ENCODE data around the gene FBXL7.

FBXL7 gene

DNA sequence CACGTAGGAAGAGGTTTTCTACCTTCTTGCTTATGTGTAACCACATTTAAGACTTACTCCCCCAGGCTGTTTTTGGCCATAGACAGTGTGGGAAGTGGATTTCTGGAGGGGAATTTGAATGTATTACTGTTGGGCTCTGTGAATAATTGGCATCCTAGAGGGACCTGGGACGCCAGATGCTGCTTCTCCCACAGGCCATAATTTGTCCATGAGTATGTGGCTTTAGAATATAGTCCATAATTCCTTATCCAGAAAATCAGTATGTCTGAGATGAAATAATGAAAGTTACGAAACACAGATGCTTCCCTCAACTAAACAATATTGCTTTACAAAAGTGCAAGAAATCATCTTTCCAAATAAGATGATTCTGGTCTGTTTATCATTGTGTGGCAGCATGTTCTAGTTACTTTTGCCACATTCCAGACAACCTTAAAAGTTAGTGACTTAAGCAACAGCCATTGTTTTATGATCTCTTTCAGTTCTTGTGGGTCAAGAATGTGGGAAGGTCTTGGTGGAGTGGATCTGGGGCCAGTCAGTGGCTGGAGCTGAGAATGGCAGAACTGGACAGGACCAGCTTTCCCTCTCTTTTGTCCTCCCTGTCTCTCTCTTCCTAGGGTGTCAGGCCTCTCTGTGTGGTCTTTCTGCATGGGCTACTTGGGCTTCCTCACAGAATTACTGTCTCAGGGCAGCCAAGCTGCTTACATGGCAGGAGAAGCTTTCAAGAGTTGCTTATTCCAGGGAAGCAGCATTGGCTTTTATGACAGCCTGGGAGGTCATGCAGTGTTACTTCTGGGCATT is 79.4 kb downstream of the FBXL7 start:
- DNase-seq (ENCODE audit: low read depth), result no peak

DNA sequence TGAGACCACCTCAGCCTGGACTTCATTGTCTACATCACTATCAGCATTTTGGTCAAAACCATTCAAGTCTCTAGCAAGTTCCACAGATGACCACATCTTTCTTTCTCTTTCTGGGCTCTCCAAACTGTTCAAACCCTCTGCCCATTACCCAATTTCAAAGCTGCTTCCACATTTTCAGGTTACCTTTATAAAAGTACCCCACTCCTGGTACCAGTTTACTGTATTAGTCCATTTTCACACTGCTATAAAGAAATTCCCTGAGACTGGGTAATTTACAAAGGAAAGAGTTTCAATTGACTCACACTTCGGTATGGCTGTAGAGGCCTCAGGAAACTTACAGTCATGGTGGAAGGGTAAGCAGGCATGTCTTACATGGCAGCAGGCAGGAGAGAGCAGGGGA is 84.5 kb downstream of the FBXL7 start:
- DNase-seq (ENCODE audit: low read depth), result no peak

DNA sequence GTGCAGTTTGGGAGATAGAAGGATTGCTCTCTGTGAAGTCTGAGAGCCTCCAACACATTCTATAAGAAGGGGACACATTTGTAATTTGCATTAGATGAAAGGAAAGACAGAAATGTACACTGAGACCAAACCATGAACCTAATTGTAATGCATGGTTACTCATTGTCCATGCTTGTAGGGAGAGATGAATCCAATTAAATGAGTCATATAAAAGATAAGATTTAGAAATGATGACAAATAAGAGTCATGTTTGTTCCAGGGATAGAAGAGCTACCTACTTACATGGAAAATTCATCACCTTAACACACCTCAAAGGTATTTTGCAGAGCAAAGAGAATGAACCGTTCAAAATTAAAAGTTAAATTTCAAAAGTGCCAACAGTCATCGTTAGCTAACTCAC is 85.1 kb downstream of the FBXL7 start:
- DNase-seq (ENCODE audit: low read depth), result no peak

DNA sequence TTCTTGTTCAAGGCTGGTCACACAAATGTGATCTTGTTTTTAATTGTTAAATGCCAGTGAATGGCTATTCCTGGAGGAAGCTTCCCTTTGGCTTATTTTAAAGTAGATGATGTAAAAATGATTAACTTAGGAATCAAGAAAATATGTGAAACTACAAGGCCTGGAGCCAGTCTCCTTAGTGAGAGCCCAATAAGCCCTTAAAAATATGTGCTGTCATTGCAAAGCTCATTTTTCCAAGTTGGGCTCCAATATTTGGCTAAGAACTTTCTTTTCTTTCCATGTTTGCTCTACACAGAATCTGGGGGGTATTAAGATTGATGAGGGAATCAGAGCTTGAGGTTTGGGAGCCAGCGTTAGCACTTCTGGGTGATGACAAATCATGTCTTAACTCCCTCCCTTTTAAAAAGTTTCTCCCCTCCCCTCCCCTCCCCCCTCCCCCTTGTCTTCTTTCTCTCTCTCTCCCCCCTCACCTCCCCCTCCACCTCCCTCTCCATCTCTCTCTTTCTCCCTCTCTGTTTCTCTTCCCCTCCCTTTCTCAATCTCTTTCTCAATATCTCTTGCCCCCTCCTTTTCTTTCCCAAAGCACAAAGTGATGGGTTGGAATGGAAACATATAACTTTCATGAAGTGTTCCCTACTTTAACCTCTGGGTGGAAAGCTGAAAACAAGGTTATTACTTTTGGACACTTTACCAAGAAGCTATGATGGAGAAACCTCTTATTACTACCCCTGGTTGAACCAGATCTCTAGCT is 86.0 kb downstream of the FBXL7 start:
- DNase-seq (ENCODE audit: low read depth), result no peak

DNA sequence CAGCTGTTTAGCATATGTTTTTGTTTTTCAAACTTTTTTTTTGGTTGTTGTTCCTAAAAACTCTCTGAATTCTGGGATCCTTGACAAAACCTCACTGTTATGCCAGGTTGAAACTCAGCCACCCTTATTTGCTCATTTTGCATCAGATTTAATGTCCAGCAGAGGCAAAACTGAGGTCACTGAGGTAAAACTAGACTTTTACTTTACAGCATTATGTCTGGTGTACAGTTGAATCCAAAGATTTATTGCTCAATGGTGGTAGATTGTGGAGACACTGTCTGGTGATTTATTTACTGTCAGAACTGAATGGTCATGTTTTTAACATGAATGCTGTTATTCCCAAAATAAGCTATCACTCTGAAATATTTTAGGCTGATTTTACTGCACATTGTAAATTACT is 87.9 kb downstream of the FBXL7 start:
- no peak for DNase-seq (ENCODE audit: low read depth)

DNA sequence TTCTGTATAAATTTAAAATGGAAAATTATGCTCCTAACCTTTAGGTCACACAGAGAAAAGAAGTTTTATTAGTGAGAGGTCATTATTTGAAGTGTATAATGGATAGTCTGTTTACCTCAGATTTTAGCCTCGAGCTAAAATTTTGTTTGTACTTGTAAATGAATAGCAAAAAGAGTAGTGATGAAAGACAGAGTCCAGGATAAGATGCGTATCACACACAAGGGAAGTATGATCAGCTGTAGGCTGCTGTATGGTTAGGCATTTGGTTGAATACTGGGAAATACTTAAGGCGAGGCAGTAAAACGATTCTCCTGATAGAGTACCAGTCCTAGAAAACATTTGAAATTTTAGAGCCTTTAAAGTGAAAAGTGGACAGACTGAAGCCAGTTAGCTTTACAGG is 92.7 kb downstream of the FBXL7 start:
- no peak for DNase-seq (ENCODE audit: low read depth)

DNA sequence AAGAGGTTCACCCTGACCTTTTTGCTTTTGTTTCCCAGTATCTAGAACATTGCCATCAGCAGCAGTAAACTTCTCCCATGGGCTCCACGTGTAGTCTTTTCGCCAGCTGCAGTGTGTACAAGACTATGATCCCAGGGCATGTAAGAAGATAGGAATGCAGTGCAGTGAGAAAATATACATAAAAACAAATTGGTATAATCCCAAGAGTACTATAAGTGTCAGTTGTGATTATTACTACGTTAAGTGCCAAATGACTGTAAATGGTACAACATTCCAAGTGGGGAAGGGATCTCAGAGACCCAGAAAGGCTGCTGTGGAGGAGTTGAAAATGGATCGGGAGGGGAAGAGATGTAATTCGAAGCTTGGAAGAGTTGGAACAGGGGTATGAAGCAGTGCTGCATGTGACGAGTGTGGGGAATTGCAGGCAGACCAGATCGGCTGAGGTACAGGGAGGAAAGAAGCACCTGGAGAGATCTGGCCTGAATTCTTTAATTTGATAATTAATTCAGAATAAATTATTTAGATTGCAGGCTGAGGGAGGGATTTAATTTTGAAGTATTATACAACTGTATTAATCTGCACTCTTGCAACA is 95.1 kb downstream of the FBXL7 start:
- DNase-seq (ENCODE audit: low read depth), result no peak

DNA sequence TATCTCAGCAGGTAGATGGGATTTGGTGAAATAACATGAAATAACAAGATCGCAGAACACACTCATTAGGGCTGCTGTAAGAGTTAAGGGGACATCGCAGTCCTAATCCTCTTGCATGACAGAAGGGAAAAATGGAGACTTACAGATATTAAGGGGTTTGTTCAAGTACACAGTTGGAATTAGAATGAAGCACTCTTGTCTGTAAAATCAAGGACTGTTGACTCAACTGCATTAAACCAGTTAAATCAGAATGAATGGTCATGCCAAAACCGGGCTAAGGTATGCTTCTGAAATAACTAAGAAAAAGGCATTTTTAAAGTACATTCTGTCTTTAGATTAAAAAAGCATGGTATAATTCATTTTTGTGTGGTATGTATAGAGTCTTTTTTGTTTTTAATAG is 95.9 kb downstream of the FBXL7 start:
- DNase-seq (ENCODE audit: low read depth), result no peak

DNA sequence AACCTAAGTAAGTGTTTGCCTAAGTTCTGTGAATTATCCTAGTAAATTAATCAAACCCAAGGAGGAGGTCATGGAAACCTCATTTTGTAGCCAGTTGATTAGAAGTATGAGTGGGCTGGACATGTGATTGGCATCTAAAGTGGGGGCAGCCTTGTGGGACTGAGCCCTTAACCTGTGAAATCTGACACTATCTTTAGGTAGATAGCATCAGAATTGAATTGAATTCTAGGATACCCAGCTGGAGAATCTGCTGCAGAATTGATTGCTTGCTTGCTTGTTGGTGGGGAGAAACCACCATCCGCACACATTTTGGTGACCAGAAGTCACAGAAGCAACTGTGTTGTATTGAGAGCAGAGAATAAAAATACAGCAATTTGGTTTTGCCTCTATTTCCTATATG is 97.0 kb downstream of the FBXL7 start:
- DNase-seq (ENCODE audit: low read depth), result no peak

DNA sequence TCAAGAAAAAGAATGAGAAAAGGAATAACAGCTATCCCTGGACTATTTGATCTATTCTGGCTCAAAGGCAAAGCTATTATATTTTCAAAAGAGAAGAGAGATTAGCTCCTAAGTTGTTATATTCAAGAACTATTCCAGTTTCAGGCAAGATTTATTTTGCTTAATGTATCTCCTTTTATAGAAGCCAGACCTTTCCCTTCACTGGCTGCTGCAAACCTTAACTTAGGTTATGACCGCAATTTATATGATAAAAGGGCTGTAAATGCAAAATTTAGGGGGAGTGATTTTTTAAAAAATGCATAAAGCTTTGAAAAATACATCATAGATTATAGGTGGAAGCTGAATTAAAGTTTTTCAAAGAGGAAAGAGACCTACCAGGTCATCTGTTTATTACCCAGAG is 97.8 kb downstream of the FBXL7 start:
- no peak for DNase-seq (ENCODE audit: low read depth)

DNA sequence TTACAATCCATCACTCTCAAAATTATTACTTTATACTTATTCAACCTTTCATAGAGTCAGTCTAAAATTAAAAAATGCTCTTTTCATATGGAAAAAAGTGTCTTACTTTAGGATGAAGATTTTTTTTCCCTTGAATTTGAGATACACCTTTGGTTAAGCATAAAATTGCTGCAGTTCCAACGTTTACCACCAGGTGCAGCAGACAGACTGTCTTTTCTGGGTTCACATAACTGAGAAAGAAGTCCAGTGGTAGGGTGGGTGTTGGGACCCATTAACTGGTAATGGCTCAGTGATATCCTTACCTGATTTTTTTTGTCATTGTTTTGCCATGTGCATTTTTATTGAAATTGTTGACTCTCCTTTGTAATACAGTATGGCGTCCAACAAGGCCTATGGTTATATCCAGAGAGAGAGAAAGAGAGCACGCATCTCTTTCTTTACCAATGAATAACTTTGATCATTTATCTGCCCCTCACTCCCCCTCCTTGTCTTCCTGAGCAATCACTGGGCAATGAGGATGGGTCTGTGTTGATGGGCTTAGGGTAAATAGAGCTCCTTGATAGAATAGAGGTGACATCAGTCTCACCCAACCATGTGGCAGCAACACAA is 98.4 kb downstream of the FBXL7 start:
- DNase-seq (ENCODE audit: low read depth), result no peak

DNA sequence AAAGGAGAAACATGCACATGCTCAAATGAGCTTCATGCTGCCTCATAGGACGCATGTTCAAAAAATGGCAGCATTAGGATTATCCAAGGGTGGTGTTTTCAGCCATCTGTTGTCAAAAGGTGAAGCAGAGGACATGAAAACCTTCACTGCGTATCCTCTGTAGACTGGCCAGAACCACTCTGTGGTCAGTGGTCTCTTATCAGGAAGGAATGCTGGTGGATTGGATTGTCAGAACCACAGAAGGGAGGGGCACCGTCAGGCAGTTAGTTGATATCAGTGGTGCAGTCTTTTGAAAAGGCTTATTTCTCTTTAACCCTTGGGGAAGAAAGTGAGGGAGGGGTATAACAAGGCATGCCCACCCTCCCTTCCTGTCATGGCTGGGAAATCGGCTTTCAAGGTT is 100.1 kb downstream of the FBXL7 start:
- DNase-seq (ENCODE audit: low read depth), result no peak

DNA sequence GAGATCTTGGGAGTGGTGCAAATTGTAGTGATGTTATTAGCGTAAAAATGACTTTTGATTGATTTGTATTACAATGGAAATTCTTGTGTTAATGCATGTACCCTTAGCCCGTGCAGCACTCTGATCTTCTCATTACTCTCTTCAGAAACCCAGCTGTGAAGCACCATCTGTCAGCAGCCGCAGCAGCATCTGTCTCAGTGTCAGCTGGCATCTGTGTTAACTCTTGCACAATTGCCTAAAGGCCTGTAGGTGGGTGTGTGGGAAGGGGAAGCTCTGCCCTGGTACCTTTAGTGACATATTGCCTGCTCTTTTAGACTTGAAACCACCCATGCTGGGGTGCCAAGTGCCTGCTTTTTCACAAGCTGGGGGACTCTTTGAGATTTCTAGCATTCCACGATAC is 101.3 kb downstream of the FBXL7 start:
- DNase-seq (ENCODE audit: low read depth), result no peak

DNA sequence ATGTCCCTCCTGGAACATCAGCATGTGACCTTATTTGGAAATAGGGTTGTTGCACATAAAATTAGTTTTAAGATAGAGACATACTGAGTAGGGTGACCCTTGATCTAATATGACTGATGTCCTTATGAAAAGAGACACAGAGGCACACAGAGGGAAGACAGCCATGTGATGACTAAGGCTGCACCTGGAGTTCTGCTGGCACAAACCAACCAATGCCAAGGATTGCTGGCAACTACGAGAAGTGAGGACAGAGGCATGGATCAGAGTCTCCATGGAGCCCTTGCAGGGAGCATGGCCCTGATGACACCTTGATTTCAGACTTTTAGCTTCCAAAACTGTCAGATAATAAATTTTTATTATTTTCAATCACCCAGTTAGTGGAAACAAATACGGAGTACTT is 101.9 kb downstream of the FBXL7 start:
- DNase-seq (ENCODE audit: low read depth), result no peak

DNA sequence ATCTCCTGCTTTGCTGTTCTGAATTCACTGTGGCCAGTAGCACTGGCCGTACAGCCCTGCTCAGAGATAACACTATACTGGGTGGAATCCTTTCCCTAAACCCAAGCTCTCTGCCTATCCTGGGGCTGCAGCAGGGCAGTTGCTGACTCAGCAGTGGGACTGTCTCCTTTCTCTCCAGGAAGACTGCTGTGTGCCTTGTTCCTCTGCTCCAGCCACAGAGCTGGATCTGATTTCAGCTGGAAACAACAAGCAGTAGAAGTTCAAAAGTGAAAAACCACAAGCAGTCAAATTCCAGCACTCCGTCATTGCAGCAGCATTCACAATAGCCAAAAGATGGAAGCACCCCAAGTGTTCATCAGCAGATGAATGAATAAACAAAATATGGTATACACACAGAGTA is 105.0 kb downstream of the FBXL7 start:
- no peak for DNase-seq (ENCODE audit: low read depth)

DNA sequence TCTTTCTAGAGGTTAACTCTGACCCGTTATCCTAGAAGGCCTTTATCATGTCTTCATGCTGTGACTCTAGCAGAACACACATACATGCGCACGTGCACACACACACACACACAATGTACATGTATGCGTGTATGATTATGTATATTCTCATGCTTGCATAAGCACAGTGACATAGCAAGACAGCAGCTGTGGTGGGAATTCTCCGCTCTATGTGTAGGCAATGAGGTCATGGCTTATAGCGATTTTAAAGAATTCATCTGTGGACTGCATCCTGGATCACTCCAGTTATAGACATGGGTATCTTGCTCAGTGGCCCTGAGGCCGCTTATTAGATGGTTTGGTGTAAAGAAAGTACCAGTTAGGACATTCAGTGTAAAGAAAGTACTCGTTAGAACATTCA is 106.2 kb downstream of the FBXL7 start:
- no peak for DNase-seq (ENCODE audit: low read depth)

DNA sequence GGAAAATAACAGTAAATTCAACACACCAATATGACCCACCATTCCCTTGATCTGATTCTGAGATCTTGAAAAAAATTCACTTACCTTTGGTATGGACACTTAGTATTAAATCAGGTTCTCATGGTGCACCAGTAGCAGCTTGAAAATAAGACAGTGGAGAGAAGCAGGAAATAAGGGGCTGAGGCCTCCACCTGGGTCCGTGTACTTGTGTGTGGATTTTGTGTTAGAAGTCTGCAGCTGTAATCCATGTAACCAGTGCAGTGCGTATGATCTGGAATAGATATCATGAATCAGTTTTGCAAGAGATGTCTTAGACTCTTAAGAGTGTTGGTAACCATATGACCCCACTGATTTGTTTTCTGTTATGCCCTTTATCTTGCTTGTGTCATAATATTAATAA is 107.1 kb downstream of the FBXL7 start:
- DNase-seq (ENCODE audit: low read depth), result no peak

DNA sequence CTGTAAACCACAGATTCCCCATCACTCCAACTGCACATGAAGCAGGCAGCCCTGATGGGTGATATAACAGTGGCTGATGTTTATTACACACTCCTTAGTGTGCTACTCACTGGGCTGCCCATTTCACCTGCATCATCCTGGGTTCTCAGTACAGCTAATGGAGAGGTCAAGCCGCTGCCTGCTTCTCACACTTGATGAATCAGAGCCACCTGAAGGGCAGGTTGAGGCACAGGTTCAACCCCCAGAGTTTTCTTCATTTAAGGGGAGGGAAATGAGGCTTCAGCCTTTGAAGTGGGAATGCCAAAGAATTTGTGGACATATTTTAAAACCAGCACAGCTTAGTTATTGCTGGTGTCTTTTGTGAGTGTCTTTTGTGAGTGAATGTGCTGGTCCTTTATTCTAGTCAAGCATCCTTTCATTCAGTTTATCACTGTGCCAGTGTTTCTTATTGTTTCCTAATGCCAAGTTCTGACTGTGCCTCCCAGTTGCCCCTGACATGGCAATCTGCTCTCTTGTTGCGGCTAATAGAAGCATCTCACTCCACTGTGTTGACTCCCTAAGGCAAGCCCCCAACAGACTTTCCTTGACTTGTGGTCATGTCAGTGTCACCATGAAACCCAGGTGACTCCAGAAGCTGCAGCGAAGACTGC is 109.2 kb downstream of the FBXL7 start:
- DNase-seq (ENCODE audit: low read depth), result no peak

DNA sequence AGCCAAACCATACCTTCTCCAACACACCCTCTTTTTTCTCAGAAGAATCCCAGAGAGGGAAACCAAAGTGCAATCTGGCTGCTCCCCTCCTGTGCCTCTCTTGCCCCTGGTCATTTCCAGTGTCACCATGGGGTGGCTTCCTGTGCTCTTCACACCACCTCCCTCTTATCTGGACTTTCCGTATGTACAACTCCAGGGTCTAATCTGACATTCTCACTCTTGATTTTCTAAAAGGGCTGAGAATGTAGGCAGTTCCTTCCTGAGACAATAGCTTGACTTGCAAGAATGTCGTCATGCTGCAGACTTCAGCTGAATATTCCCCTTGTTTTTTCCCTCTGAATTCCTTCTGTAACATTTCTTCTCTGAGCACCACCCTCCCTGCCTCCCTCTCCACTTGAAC is 110.2 kb downstream of the FBXL7 start:
- no peak for DNase-seq (ENCODE audit: low read depth)

DNA sequence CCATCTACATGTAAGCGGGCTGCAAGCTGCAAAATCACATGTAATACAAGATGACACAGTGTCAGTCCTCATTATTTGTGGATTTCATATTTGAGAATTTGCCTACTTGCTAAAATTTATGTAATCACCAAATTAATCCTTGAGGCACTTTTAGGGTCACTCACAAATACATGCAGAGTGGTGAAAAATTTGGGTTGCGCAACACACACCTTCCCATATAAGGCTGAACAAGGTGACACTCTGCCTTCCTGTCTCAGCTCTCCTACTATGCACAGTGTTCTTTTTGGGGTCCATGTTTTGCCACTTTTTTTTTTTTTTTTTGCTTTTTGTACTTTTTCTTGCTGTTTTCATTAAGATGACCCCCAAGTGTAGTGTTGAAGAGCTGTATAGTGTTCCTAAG is 111.0 kb downstream of the FBXL7 start:
- no peak for DNase-seq (ENCODE audit: low read depth)

DNA sequence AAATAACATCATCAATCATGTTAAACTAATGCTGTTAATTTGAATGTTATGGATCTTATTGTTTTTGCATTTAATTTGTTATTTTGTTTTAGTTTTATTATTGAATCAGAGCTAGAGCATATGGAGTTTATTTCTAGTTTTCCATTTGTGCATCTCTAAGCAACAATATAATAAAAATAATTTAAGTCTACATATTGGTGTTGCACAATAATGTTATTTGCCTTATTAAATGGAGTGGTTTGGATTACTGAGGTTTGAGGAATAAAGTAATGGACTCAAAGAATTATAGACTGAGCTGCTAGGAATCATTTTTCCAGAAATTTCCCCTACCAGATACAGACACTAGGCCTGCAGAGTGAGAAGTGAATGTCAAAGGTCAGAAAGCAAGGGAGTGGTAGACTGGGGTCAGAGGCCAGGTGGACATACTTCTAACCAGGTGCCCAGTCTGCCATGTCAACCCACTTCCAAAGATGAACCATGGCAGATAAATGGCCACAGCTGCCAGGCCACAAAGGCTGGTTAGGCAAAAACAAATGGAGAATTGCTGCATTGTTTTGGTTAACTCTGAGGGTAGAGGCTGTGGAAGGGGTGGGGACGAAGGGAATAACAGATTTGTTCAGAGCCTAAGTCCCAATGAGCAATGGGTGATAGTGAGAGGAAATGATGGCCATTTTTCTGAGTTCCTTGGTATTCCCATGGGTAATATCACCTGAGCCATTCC is 113.1 kb downstream of the FBXL7 start:
- no peak for DNase-seq (ENCODE audit: low read depth)

DNA sequence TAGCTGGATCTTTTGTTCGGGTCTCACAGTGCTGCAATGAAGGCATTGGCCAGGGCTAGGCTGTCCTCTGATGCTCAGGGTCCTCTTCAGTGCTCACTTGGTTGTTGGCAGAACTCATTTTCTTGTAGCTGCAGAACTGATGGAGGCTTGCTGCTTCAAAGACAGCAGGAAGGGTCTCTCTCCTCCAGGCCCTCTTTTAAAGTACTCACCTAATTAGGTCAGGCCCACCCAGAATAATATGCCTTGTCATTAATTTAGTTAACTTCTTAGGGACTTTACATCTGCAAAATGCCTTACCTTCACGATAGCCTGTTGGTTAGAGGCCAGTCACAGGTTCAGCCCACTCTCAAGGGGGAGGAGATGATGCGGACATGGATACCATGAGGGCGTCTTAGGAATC is 114.7 kb downstream of the FBXL7 start:
- DNase-seq (ENCODE audit: low read depth), result no peak
